Measurements from ENCODE around the gene WNT10A.

GRCh38 chr2:218881744-218882460 lies 1.2 kb downstream of the WNT10A start:
- TF ChIP-seq POLR2A (IDR thresholded peaks at IDR 0.05; ENCODE audit: low read length) (no peak), CTCF (IDR thresholded peaks at IDR 0.05) (no peak), MAX (IDR thresholded peaks at IDR 0.05) (no peak), SREBF2 (IDR thresholded peaks at IDR 0.05) (no peak), RCOR1 (IDR thresholded peaks at IDR 0.05; ENCODE audit: low read depth, low read length) (no peak), HDAC2 (IDR thresholded peaks at IDR 0.05) (no peak)
